GM21576 (cell line): Measurements from ENCODE around the gene LOX.
A peak's percentile ranks its signal among the peaks of the same experiment; 100 is the strongest.

ENCODE experiments used
- ATAC-seq: cut with Tn5 transposase; IDR thresholded peaks from one replicate; pipeline ENCODE4 v1.9.1; 2021; ENCODE audit warnings: mild to moderate bottlenecking, moderate library complexity; ENCODE audit not compliant: unreplicated experiment

The LOX gene

GRCh38 chr5:122056913-122057312 is 21.1 kb downstream of the LOX start:
- no peak for ATAC-seq

- ATAC-seq = no peak
Observed at GRCh38 chr5:122054266-122054665, 23.8 kb downstream of the LOX start.

- no peak for ATAC-seq
Observed at GRCh38 chr5:122053181-122054109, 24.6 kb downstream of the LOX start.

- ATAC-seq = no peak
Observed at GRCh38 chr5:122051569-122051968, 26.5 kb downstream of the LOX start.

- ATAC-seq = no peak
Observed at GRCh38 chr5:122050959-122051358, 27.1 kb downstream of the LOX start.

- no peak for ATAC-seq
Observed at GRCh38 chr5:122040636-122041302, 37.3 kb downstream of the LOX start.

- ATAC-seq = no peak
Observed at GRCh38 chr5:122036326-122036725, 41.7 kb downstream of the LOX start.

GRCh38 chr5:122035913-122036312 is 42.1 kb downstream of the LOX start:
- ATAC-seq = no peak

GRCh38 chr5:122031836-122032235 is 46.2 kb downstream of the LOX start:
- no peak for ATAC-seq

- no peak for ATAC-seq
Observed at GRCh38 chr5:122030251-122030650, 47.8 kb downstream of the LOX start.

- ATAC-seq = no peak
Observed at GRCh38 chr5:122029818-122030217, 48.2 kb downstream of the LOX start.

GRCh38 chr5:122022966-122023365 is 55.1 kb downstream of the LOX start:
- peak; percentile 44 for ATAC-seq

GRCh38 chr5:122019919-122020590 is 58.0 kb downstream of the LOX start:
- ATAC-seq = no peak

- no peak for ATAC-seq
Observed at GRCh38 chr5:122015471-122015870, 62.6 kb downstream of the LOX start.

- ATAC-seq = no peak
Observed at GRCh38 chr5:122014236-122014935, 63.7 kb downstream of the LOX start.
